ENCODE measurements around the gene PRKCE. TPM values are rescaled to one million over a fixed set of nuclear protein-coding genes. Genes with fewer than 3 reads are reported as not detected.

PRKCE gene
- total RNA-seq, 2 donors from 2014 or later, result 7.2 to 25.4 TPM

DNA sequence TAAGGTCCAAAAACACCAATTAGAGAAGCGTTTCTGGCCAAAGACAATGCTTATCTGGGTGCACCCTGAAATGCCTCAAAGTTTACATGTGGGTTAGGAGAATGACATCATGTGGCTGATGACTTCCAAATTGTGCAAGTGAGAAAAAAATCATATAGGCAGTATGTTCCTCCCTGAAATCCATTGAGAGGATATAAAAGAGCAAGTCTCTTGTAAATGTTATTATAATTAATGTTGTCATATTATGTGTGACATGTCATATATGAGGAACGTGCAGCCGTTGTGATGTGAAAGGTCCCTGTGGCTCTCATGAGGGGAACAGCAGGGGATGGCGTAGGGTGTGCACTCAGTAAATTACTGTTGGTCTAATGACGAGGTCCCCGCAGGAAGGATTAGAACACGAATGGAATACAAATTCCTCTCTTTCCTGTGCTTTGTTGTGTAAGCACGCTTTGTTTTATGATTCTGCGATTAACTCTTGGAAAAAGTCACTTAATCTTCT is 290.8 kb downstream of the PRKCE start:
- no peaks in the 10 kb centered on the region for H3K9me3 ChIP-seq
- H3K27ac ChIP-seq, result no peak overlapping the region
- H3K4me1 ChIP-seq (replicated peaks), result peaks cover 5% of the 10 kb centered on the region
- H3K4me3 ChIP-seq, result no peak overlapping the region
- intact Hi-C loops (cut with DNase I), result no loop called here
- TF ChIP-seq, protein P1, sequence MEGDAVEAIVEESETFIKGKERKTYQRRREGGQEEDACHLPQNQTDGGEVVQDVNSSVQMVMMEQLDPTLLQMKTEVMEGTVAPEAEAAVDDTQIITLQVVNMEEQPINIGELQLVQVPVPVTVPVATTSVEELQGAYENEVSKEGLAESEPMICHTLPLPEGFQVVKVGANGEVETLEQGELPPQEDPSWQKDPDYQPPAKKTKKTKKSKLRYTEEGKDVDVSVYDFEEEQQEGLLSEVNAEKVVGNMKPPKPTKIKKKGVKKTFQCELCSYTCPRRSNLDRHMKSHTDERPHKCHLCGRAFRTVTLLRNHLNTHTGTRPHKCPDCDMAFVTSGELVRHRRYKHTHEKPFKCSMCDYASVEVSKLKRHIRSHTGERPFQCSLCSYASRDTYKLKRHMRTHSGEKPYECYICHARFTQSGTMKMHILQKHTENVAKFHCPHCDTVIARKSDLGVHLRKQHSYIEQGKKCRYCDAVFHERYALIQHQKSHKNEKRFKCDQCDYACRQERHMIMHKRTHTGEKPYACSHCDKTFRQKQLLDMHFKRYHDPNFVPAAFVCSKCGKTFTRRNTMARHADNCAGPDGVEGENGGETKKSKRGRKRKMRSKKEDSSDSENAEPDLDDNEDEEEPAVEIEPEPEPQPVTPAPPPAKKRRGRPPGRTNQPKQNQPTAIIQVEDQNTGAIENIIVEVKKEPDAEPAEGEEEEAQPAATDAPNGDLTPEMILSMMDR (IDR thresholded peaks at IDR 0.05), result no peak
- TF ChIP-seq POLR2A (IDR thresholded peaks at IDR 0.05) (no peak), POLR2AphosphoS5 (IDR thresholded peaks at IDR 0.05) (no peak)
- H3K36me3 ChIP-seq, result no peaks in the 10 kb centered on the region
- no peaks in the 10 kb centered on the region for H3K27me3 ChIP-seq (replicated peaks; ENCODE audit: insufficient read depth)
- WGBS, result 57% methylated on average over 9 of the region's 9 CpGs
- no peak for DNase-seq (ENCODE audit: low spot score)

- Histone ChIP-seq H3K27me3 (replicated peaks; ENCODE audit: insufficient read depth) (no peaks in the 10 kb centered on the region), H3K4me3 (no peak overlapping the region), H3K27ac (no peak overlapping the region), H3K4me1 (replicated peaks) (peaks cover 5% of the 10 kb centered on the region), H3K9me3 (no peaks in the 10 kb centered on the region), H3K36me3 (no peaks in the 10 kb centered on the region)
- WGBS, result 54% methylated on average over 14 of the region's 14 CpGs
- DNase-seq (ENCODE audit: low spot score), result no peak
- TF ChIP-seq, protein P1 (IDR thresholded peaks at IDR 0.05), result no peak
- TF ChIP-seq POLR2AphosphoS5 (IDR thresholded peaks at IDR 0.05), result no peak
- no peak for TF ChIP-seq POLR2A (IDR thresholded peaks at IDR 0.05)
- intact Hi-C loops (cut with DNase I), result no loop called here
These were observed 292.0 kb downstream of the PRKCE start for GRCh38 chr2:45943219-45944044.

GRCh38 chr2:45944074-45944473 is 292.6 kb downstream of the PRKCE start:
- TF ChIP-seq POLR2AphosphoS5 (IDR thresholded peaks at IDR 0.05), result no peak
- TF ChIP-seq, protein P1 (IDR thresholded peaks at IDR 0.05), result no peak
- no peak for TF ChIP-seq POLR2A (IDR thresholded peaks at IDR 0.05)
- intact Hi-C loops (cut with DNase I), result no loop called here
- Histone ChIP-seq H3K27ac (no peak overlapping the region), H3K27me3 (replicated peaks; ENCODE audit: insufficient read depth) (no peaks in the 10 kb centered on the region), H3K4me1 (replicated peaks) (peaks cover 4% of the 10 kb centered on the region), H3K4me3 (no peak overlapping the region), H3K9me3 (no peaks in the 10 kb centered on the region), H3K36me3 (no peaks in the 10 kb centered on the region)
- DNase-seq (ENCODE audit: low spot score), result no peak
- 68% methylated on average over 6 of the region's 6 CpGs for WGBS

- no peak for DNase-seq (ENCODE audit: low spot score)
- H3K4me1 ChIP-seq (replicated peaks), result peaks cover 2% of the 10 kb centered on the region
These were observed 293.8 kb downstream of the PRKCE start for GRCh38 chr2:45945302-45945717.

More at GRCh38 chr2:45945302-45945717, 293.8 kb downstream of the PRKCE start:
- WGBS, result 87% methylated on average over 9 of the region's 9 CpGs
- intact Hi-C loops (cut with DNase I), result no loop called here
- no peak overlapping the region for H3K4me3 ChIP-seq
- H3K9me3 ChIP-seq, result no peaks in the 10 kb centered on the region
- H3K36me3 ChIP-seq, result no peaks in the 10 kb centered on the region
- no peaks in the 10 kb centered on the region for H3K27me3 ChIP-seq (replicated peaks; ENCODE audit: insufficient read depth)
- no peak overlapping the region for H3K27ac ChIP-seq
- no peak for TF ChIP-seq POLR2AphosphoS5 (IDR thresholded peaks at IDR 0.05)
- TF ChIP-seq, protein P1 (IDR thresholded peaks at IDR 0.05), result no peak
- TF ChIP-seq POLR2A (IDR thresholded peaks at IDR 0.05), result no peak
